Measurements from ENCODE around the gene TMEM222.

GRCh38 chr1:27318136-27318535, 3.8 kb upstream of the TMEM222 start:
- no peak for TF ChIP-seq EZH2 (IDR thresholded peaks at IDR 0.05; ENCODE audit: borderline replicate concordance, low read depth, low read length, poor library complexity, severe bottlenecking)
- no peak for TF ChIP-seq CTCF (conservative IDR thresholded peaks at IDR 0.05; ENCODE audit: low read depth, low read length)

Measured in A673 (cell line).